ENCODE data around the gene RANGRF.

GRCh38 chr17:8337802-8338752 is 49.6 kb downstream of the RANGRF start:
- TF ChIP-seq CTCF (conservative IDR thresholded peaks at IDR 0.05) (no peak), ZFX (IDR thresholded peaks at IDR 0.05) (no peak)
